Stimulated activated CD4-positive, alpha-beta T cell treated with anti-CD3 and anti-CD28 coated beads, Interleukin-4, amount 100 ng/mL, for 1 hour (primary cell): ENCODE results near the gene SERPINB12.

Source experiments
- DNase-seq: peaks from one replicate; pipeline ENCODE4 v3.0.0-alpha.2; 2020

Gene SERPINB12

GRCh38 chr18:63551769-63552168, 9.6 kb downstream of the SERPINB12 start:
- no peak for DNase-seq

GRCh38 chr18:63552581-63552980, 10.4 kb downstream of the SERPINB12 start:
- DNase-seq = no peak

- no peak for DNase-seq
Observed at GRCh38 chr18:63553081-63553480, 10.9 kb downstream of the SERPINB12 start.

GRCh38 chr18:63559567-63560491, 17.7 kb downstream of the SERPINB12 start:
- DNase-seq = no peak

- no peak for DNase-seq
Observed at GRCh38 chr18:63562284-63562683, 20.1 kb downstream of the SERPINB12 start.

- no peak for DNase-seq
Observed at GRCh38 chr18:63564021-63564420, 21.9 kb downstream of the SERPINB12 start.

- no peak for DNase-seq
Observed at GRCh38 chr18:63564561-63564960, 22.4 kb downstream of the SERPINB12 start.

GRCh38 chr18:63567276-63567675, 25.1 kb downstream of the SERPINB12 start:
- no peak for DNase-seq

- DNase-seq = no peak
Observed at GRCh38 chr18:63567825-63568224, 25.7 kb downstream of the SERPINB12 start.

- DNase-seq = no peak
Observed at GRCh38 chr18:63570721-63571120, 28.6 kb downstream of the SERPINB12 start.

GRCh38 chr18:63575681-63576080, 33.5 kb downstream of the SERPINB12 start:
- DNase-seq = no peak

- DNase-seq = no peak
Observed at GRCh38 chr18:63578357-63578958, 36.3 kb downstream of the SERPINB12 start.

- no peak for DNase-seq
Observed at GRCh38 chr18:63579616-63580015, 37.4 kb downstream of the SERPINB12 start.

- no peak for DNase-seq
Observed at GRCh38 chr18:63585988-63586387, 43.8 kb downstream of the SERPINB12 start.

GRCh38 chr18:63586431-63586830, 44.3 kb downstream of the SERPINB12 start:
- no peak for DNase-seq

GRCh38 chr18:63586966-63587365, 44.8 kb downstream of the SERPINB12 start, which contains the start of gene SERPINB13:
Gene SERPINB13, plus strand, starts transcription at chr18:63587343. Its CDS starts 1,325 bp downstream, at chr18:63588668.
- no peak for DNase-seq

GRCh38 chr18:63588909-63589308, 46.7 kb downstream of the SERPINB12 start:
- no peak for DNase-seq

GRCh38 chr18:63590373-63590772, 48.2 kb downstream of the SERPINB12 start:
- no peak for DNase-seq

- no peak for DNase-seq
Observed at GRCh38 chr18:63590966-63591695, 49.0 kb downstream of the SERPINB12 start.

GRCh38 chr18:63591725-63592124, 49.6 kb downstream of the SERPINB12 start:
- no peak for DNase-seq

GRCh38 chr18:63592471-63592870, 50.3 kb downstream of the SERPINB12 start:
- DNase-seq = no peak

- no peak for DNase-seq
Observed at GRCh38 chr18:63596964-63597363, 54.8 kb downstream of the SERPINB12 start.

- no peak for DNase-seq
Observed at GRCh38 chr18:63603355-63603754, 61.2 kb downstream of the SERPINB12 start.
